Testis (tissue), 2 donors: ENCODE measurements around the gene GARS1.

ENCODE experiments used
- CTCF ChIP-seq, 3 experiments: fragments of 450-650 bp in 2 of 3; fragments of 200-600 bp in 1 of 3; sonication (generic) in 1 of 3; IDR thresholded peaks; one replicate each; pipeline ENCODE4 v1.5.1; 2016 to 2019; ENCODE audit warnings: antibody characterized with exemption in 3 of 3, mild to moderate bottlenecking in 2 of 3, moderate library complexity in 1 of 3
- POLR2A ChIP-seq: fragments of 450-650 bp; IDR thresholded peaks from one replicate; pipeline ENCODE4 v1.6.1; 2017; ENCODE audit warnings: antibody characterized with exemption, mild to moderate bottlenecking, moderate library complexity

- TF ChIP-seq CTCF (IDR thresholded peaks at IDR 0.05) (no peak), POLR2A (no peak)
These were observed 80.2 kb downstream of the GARS1 start for GRCh38 chr7:30674876-30675275.
